Left ventricle myocardium inferior (tissue), 1 donor: ENCODE measurements around the gene DBH. TPM values are rescaled to one million over a fixed set of nuclear protein-coding genes. Genes with fewer than 3 reads are reported as not detected.

Source experiments
- DNase-seq: peaks from one replicate; pipeline ENCODE4 v3.0.0-alpha.2; 2020
- H3K27ac ChIP-seq: fragments of 200-600 bp; replicated peaks from 2 replicates; pipeline ENCODE4 v1.8.0; 2021
- H3K27me3 ChIP-seq: fragments of 200-600 bp; 2 replicates; pipeline ENCODE4 v1.8.0; 2021; ENCODE audit warnings: low read depth
- H3K36me3 ChIP-seq: fragments of 200-600 bp; 2 replicates; pipeline ENCODE4 v1.8.0; 2021
- H3K4me1 ChIP-seq: fragments of 200-600 bp; 2 replicates; pipeline ENCODE4 v1.8.0; 2021
- H3K4me3 ChIP-seq: fragments of 200-600 bp; 2 replicates; pipeline ENCODE4 v1.8.0; 2021; ENCODE audit warnings: mild to moderate bottlenecking, moderate library complexity
- H3K9me3 ChIP-seq: fragments of 200-600 bp; replicated peaks from 2 replicates; pipeline ENCODE4 v1.8.0; 2021
- CTCF ChIP-seq: fragments of 200-600 bp; IDR thresholded peaks from 2 replicates; pipeline ENCODE4 v1.8.0; 2021; ENCODE audit warnings: antibody characterized with exemption, mild to moderate bottlenecking, borderline replicate concordance
- intact Hi-C: fragments of 100-400 bp; cut with micrococcal nuclease; formaldehyde crosslinking; loops from one replicate; pipeline ENCODE4 v1.11.0; 2022
- total RNA-seq: library from RNA; stranded (reverse); fragmentation: NEBNext Ultra II Directional; extraction: Animal tissue kit (Norgen Biotek cat#: 25700); gene quantifications from one replicate; pipeline ENCODE4 v1.2.1, GENCODE V29; 2021
- donor health status: DM: no; HTN: yes; CAD: no; lungs with severe emphysema.

The DBH gene
- total RNA-seq, 1 donor from 2014 or later, result not detected

- no peak for TF ChIP-seq CTCF
- Histone ChIP-seq H3K27ac (no peak overlapping the region), H3K9me3 (no peaks in the 10 kb centered on the region), H3K4me1 (no peaks in the 10 kb centered on the region), H3K36me3 (no peaks in the 10 kb centered on the region), H3K4me3 (no peak overlapping the region), H3K27me3 (peaks cover 83% of the 10 kb centered on the region)
- no peak for DNase-seq
- intact Hi-C loops, result no loop called here
Measured at GRCh38 chr9:133638076-133638475, 1.9 kb downstream of the DBH start.

GRCh38 chr9:133638711-133639110 is 2.5 kb downstream of the DBH start:
- peaks cover 82% of the 10 kb centered on the region for H3K27me3 ChIP-seq
- no peaks in the 10 kb centered on the region for H3K4me1 ChIP-seq
- intact Hi-C loops, result no loop called here
- no peak overlapping the region for H3K27ac ChIP-seq
- H3K4me3 ChIP-seq, result no peak overlapping the region
- H3K36me3 ChIP-seq, result no peaks in the 10 kb centered on the region
- no peak for TF ChIP-seq CTCF
- DNase-seq, result no peak
- no peaks in the 10 kb centered on the region for H3K9me3 ChIP-seq

- H3K4me1 ChIP-seq, result no peaks in the 10 kb centered on the region
- intact Hi-C loops, result no loop called here
Measured at GRCh38 chr9:133639613-133640012, 3.5 kb downstream of the DBH start.

GRCh38 chr9:133640160-133640559 is 4.0 kb downstream of the DBH start:
- no peak overlapping the region for H3K4me3 ChIP-seq
- peaks cover 68% of the 10 kb centered on the region for H3K27me3 ChIP-seq
- no peaks in the 10 kb centered on the region for H3K9me3 ChIP-seq
- intact Hi-C loops, result no loop called here
- no peak overlapping the region for H3K27ac ChIP-seq
- no peaks in the 10 kb centered on the region for H3K36me3 ChIP-seq
- TF ChIP-seq CTCF, result no peak
- no peaks in the 10 kb centered on the region for H3K4me1 ChIP-seq
- DNase-seq, result no peak

More at GRCh38 chr9:133639613-133640012, 3.5 kb downstream of the DBH start:
- H3K4me3 ChIP-seq, result no peak overlapping the region
- H3K27me3 ChIP-seq, result peaks cover 73% of the 10 kb centered on the region
- H3K9me3 ChIP-seq, result no peaks in the 10 kb centered on the region
- TF ChIP-seq CTCF, result no peak
- DNase-seq, result no peak
- H3K36me3 ChIP-seq, result no peaks in the 10 kb centered on the region
- no peak overlapping the region for H3K27ac ChIP-seq

GRCh38 chr9:133640580-133641395 is 4.6 kb downstream of the DBH start:
- no peak for DNase-seq
- Histone ChIP-seq H3K27ac (no peak overlapping the region), H3K27me3 (peaks cover 62% of the 10 kb centered on the region), H3K36me3 (no peaks in the 10 kb centered on the region), H3K9me3 (no peaks in the 10 kb centered on the region), H3K4me3 (no peak overlapping the region), H3K4me1 (no peaks in the 10 kb centered on the region)
- intact Hi-C loops, result no loop called here
- TF ChIP-seq CTCF, result no peak
